Epithelial cell of esophagus (primary cell): Measurements from ENCODE around the gene DEGS1.

Experiments used
- DNase-seq: peaks from one replicate; pipeline ENCODE4 v3.0.0; 2010; ENCODE audit warnings: low read depth
- H3K4me3 ChIP-seq: 2 replicates; pipeline ENCODE4 v1.5.1; 2011; ENCODE audit warnings: mild to moderate bottlenecking, low read length, control low read depth
- TF ChIP-seq, protein P1 (sequence below): IDR thresholded peaks from 2 replicates; pipeline ENCODE4 v1.5.1; 2011; ENCODE audit warnings: low read depth, mild to moderate bottlenecking, low read length, control low read depth, inconsistent platforms; ENCODE audit not compliant: insufficient read depth; ENCODE audit errors: missing control alignments

Gene DEGS1

GRCh38 chr1:224170343-224170742, 12.7 kb upstream of the DEGS1 start:
- TF ChIP-seq, protein P1, sequence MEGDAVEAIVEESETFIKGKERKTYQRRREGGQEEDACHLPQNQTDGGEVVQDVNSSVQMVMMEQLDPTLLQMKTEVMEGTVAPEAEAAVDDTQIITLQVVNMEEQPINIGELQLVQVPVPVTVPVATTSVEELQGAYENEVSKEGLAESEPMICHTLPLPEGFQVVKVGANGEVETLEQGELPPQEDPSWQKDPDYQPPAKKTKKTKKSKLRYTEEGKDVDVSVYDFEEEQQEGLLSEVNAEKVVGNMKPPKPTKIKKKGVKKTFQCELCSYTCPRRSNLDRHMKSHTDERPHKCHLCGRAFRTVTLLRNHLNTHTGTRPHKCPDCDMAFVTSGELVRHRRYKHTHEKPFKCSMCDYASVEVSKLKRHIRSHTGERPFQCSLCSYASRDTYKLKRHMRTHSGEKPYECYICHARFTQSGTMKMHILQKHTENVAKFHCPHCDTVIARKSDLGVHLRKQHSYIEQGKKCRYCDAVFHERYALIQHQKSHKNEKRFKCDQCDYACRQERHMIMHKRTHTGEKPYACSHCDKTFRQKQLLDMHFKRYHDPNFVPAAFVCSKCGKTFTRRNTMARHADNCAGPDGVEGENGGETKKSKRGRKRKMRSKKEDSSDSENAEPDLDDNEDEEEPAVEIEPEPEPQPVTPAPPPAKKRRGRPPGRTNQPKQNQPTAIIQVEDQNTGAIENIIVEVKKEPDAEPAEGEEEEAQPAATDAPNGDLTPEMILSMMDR = no peak
- no peak for DNase-seq
- no peak overlapping the region for H3K4me3 ChIP-seq

GRCh38 chr1:224170748-224171478, 12.1 kb upstream of the DEGS1 start:
- no peak overlapping the region for H3K4me3 ChIP-seq
- TF ChIP-seq, protein P1 = peak; percentile 67
- DNase-seq = peak; percentile 50

- TF ChIP-seq, protein P1 = no peak
- H3K4me3 ChIP-seq = no peak overlapping the region
- no peak for DNase-seq
Measured at GRCh38 chr1:224172229-224172628, 10.8 kb upstream of the DEGS1 start.

DNA sequence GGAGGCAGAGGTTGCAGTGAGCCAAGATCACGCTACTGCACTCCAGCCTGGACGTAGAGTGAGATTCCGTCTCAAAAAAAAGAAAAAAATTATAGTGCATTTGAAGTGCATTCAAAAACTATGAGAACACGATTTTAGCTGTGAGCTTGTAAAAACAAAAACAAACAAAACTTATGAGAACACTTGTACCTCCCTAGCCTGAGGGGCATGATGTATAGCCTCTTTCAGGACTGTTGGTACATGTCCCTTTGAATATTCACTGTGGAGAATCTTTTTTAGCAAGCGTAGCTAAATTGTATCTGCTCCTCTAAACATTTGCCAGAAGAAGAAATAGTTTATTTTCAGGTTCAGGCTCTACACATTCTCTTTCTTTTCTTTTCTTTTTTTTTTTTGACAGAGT, 9.5 kb upstream of the DEGS1 start:
- TF ChIP-seq, protein P1 = no peak
- DNase-seq = peak; percentile 89
- H3K4me3 ChIP-seq = no peak overlapping the region

GRCh38 chr1:224175617-224176016, 7.4 kb upstream of the DEGS1 start:
- H3K4me3 ChIP-seq = no peak overlapping the region
- TF ChIP-seq, protein P1 = no peak
- DNase-seq = no peak

DNA sequence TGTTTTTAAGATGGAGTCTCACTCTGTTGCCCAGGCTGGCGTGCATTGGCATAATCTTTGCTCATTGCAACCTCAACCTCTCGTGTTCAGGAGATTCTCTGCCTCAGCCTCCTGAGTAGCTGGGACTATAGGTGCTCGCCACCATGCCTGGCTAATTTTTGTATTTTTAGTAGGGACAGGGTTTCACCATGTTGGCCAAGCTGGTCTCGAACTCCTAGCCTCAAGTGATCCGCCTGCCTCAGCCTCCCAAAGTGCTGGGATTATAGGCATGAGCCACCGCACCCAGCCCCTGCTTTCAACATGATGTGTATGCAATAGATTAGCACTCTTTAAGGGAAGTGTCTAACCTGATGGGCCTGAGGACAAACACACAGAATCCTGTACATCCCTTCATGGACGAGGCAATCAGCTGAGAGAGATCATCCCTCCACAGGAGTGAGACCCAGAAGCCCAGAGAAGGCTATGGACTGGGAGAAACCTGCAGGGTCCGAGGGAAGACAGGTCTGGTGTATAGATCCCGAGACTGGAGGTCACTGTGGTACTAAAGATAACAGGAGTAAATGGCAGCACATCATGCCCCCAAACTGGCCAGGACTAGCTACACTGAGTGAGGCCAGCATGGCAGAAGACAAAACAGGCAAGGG, 5.6 kb upstream of the DEGS1 start:
- no peak for DNase-seq
- H3K4me3 ChIP-seq = no peak overlapping the region
- TF ChIP-seq, protein P1 = no peak

- H3K4me3 ChIP-seq = no peak overlapping the region
- TF ChIP-seq, protein P1 = no peak
- no peak for DNase-seq
Measured at GRCh38 chr1:224178894-224179293, 4.1 kb upstream of the DEGS1 start.
